Left kidney (tissue), 8 donors: ENCODE data around the gene FXN. TPM values are rescaled to one million over a fixed set of nuclear protein-coding genes. Genes with fewer than 3 reads are reported as not detected.
A peak's percentile ranks its signal among the peaks of the same experiment; 100 is the strongest.
"Not testable (repeated sequence)": the region's sequence is repeated elsewhere in the genome, so short reads cannot be mapped to it uniquely, and the experiment has no call there.

ENCODE experiments used
- DNase-seq: peaks from one replicate; pipeline ENCODE4 v3.0.0-alpha.2; 2013
- long read RNA-seq, 8 donors: transcript quantifications; one replicate each; lab custom pipeline, GENCODE V29; 2026
- polyA plus RNA-seq: library from polyadenylated mRNA; unstranded; fragments of 120-200 nt; gene quantifications from one replicate; pipeline ENCODE4 v1.2.1, GENCODE V29; 2013; ENCODE audit not compliant: insufficient read length

The FXN gene
- 21.1 TPM for polyA plus RNA-seq
- long read RNA-seq, donor 1, full-length matches to known transcripts = 17 of 23 reads
- long read RNA-seq, donor 1, partial matches to known transcripts = 6 of 23 reads
- long read RNA-seq, donor 1, other reads (novel, unspliced or antisense) = 0 of 23 reads
- long read RNA-seq, donor 2, full-length matches to known transcripts = 9 of 9 reads
- long read RNA-seq, donor 2, partial matches to known transcripts = 0 of 9 reads
- long read RNA-seq, donor 2, other reads (novel, unspliced or antisense) = 0 of 9 reads
- long read RNA-seq, donor 3, full-length matches to known transcripts = 4 of 4 reads
- long read RNA-seq, donor 3, partial matches to known transcripts = 0 of 4 reads
- long read RNA-seq, donor 3, other reads (novel, unspliced or antisense) = 0 of 4 reads
- long read RNA-seq, donor 4 = 0 reads
- long read RNA-seq, donor 5, full-length matches to known transcripts = 18 of 18 reads
- long read RNA-seq, donor 5, partial matches to known transcripts = 0 of 18 reads
- long read RNA-seq, donor 5, other reads (novel, unspliced or antisense) = 0 of 18 reads
- long read RNA-seq, donor 6, full-length matches to known transcripts = 5 of 5 reads
- long read RNA-seq, donor 6, partial matches to known transcripts = 0 of 5 reads
- long read RNA-seq, donor 6, other reads (novel, unspliced or antisense) = 0 of 5 reads
- long read RNA-seq, donor 7, full-length matches to known transcripts = 12 of 12 reads
- long read RNA-seq, donor 7, partial matches to known transcripts = 0 of 12 reads
- long read RNA-seq, donor 7, other reads (novel, unspliced or antisense) = 0 of 12 reads
- long read RNA-seq, donor 8, full-length matches to known transcripts = 5 of 5 reads
- long read RNA-seq, donor 8, partial matches to known transcripts = 0 of 5 reads
- long read RNA-seq, donor 8, other reads (novel, unspliced or antisense) = 0 of 5 reads

GRCh38 chr9:69035438-69036308, at the start of gene FXN:
Gene FXN, plus strand, starts transcription at chr9:69035752. Its CDS starts 31 bp downstream, at chr9:69035783.
- DNase-seq = peak; percentile 80

DNA sequence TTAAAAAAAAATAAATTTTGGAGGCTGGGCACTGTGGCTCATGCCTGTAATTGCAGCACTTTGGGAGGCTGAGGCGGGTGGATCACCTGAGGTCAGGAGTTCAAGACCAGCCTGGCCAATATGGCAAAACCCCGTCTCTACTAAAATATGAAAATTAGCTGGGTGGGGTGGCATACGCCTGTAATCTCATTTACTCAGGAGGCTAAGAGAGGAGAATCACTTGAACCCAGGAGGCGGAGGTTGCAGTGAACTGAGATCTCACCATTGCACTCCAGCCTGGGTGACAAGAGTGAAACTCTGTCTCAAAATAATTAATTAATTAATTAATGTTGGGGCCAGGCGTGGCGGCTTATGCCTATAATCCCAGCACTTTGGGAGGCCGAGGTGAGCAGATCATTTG, 48.6 kb upstream of the FXN start:
- not testable (repeated sequence) for DNase-seq

GRCh38 chr9:68991457-68991856, 44.1 kb upstream of the FXN start:
- no peak for DNase-seq

GRCh38 chr9:68995776-68996175, 39.8 kb upstream of the FXN start:
- no peak for DNase-seq

DNA sequence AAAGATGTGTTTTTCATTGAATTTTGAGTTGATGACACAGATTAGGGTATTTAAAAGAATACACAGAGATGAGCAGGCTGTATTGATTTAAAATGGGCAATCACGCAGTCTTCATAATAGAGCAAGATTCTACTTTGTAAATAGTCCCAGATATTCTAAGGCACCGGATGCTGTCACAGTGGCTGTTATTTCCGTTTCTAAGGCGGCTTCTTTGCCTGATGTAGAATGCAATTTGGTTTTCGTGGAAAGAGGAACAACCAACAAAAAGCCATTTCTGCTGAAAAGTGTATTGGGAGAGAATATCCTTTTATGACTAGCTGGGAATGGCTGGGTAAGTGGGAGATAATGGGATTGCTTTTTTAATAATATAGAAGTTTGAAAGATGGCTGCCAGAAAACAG, 39.1 kb upstream of the FXN start:
- DNase-seq = no peak

- DNase-seq = no peak
These were observed 37.9 kb upstream of the FXN start for GRCh38 chr9:68997666-68998065.

GRCh38 chr9:68998385-68998784, 37.2 kb upstream of the FXN start:
- DNase-seq = no peak

- DNase-seq = no peak
These were observed 36.7 kb upstream of the FXN start for GRCh38 chr9:68998812-68999211.

- peak; percentile 74 for DNase-seq
These were observed 36.0 kb upstream of the FXN start for GRCh38 chr9:68999393-69000105.

GRCh38 chr9:69001921-69002320, 33.6 kb upstream of the FXN start:
- no peak for DNase-seq

GRCh38 chr9:69003051-69003450, 32.5 kb upstream of the FXN start:
- no peak for DNase-seq

DNA sequence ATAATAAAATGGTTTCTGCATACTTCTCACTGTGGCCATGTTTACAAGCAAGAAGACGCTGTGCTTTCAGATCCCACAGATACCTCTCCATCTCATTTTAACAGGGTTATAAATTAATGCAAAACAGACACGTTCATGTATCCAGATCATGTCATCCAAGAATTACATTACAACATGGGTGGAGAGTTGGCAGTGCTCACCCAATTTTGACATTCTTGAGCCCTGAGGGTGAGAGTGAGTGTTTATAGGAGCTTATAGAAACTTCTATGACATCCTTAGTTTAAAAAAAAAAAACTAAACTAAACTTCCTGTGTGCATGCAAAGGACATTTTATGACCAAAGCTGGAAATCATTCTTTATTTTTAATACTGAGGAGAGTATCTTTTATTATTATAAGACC, 30.7 kb upstream of the FXN start:
- no peak for DNase-seq

DNA sequence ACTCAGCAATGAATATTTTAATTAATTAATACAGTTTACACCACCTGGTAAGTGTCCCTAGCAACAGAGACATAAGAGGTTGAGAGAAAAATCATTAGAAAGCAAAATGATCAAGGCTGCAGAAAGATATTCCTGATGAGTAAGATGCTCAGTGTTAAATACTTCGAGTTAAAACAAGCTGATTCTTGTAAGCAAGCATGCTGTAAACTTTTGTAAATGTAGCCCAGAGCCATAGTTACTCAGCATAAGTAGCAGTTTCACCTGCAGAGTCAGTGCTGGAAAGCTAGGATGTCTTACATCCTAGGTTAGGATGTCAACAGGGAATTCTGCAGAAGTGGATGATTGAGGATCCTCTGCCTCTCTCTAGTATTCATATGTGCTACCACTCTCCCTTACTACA, 25.8 kb upstream of the FXN start:
- DNase-seq = no peak

DNA sequence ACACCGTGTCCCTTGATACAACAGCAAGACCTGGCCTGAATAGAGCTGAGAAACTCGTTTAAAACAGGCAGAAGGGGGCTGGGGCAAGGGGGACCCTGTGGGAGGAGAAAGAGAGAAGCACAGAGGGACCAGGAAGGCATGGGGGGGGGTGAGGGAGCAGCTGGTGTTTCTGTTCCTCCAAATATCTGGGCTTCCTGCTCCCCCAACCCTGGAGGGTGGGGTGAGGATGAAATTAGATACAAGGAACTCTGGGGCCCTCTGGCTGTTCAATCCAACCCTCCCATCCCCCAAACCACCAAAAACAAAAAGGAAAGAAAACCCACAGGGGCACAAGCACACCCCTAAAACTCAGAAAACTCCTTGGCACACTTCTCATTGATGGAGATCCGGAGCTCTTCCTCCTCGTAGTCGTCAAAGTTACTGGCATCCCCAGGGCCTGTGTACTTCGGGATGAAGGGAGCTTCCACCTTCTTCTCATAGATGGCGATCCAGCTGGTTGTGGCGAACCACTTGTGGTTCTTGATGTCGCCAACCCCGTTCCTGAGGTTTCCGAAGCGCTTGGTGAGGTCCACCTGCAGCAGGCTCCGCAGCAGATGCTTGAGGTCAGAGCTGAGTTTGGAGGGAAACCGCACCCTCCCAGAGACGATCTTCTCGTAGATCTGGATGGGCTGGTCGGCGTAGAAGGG, 22.7 kb upstream of the FXN start:
- no peak for DNase-seq

GRCh38 chr9:69013382-69013727, 22.2 kb upstream of the FXN start:
- DNase-seq = no peak

DNA sequence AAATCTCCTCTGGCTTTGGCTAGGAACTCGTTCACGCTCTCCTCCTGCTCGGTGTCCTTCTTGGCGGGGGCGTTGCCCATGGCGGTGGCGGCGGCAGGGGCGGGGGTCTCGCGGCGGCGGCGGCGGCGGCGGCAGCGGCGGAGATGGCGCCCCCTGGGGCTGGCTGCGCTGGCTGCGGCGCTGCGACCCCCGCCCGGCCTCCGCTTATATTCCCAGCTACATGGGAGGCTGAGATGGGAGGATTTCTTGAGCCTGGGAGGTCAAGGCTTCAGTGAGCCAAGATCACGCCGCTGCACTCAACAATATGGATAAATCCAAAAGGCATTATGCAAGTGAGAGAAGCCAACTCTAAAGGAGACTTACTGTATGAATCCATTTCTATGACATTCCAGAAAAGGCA, 21.5 kb upstream of the FXN start, which contains the start of gene PRKACG:
PRKACG (minus strand) TSS at position 101 of the 400 bp plus-strand sequence; CDS start at position 80, 21 bp downstream.
- DNase-seq = no peak

- no peak for DNase-seq
These were observed 19.1 kb upstream of the FXN start for GRCh38 chr9:69016191-69017096.

DNA sequence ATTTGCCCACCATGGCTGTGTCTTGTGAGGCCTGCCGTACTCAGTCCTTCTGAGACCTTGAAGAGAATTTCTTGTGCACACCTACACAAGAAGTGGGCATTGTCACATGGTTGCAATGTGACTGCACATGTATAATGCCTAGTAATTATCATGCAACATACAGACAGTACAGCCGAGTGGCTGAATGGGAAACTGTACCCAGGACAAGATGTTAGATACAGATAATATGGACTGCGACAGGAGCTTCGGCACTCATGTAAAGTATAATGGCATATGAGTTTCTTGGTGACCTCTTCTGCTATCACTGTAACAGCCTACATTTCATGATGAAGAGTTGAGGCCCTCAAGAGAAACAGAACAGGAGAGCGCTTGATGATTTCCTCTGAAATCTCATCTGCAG, 16.8 kb upstream of the FXN start:
- DNase-seq = no peak

- no peak for DNase-seq
These were observed 15.7 kb upstream of the FXN start for GRCh38 chr9:69019808-69020207.
